RWPE2 (cell line): ENCODE data around the gene GPX3.

Source experiments
- ATAC-seq: fragments of 200-7000 bp; cut with Tn5 transposase; 3 replicates; pipeline ENCODE4 v1.9.1; 2021; ENCODE audit warnings: low read depth
- DNase-seq: peaks from one replicate; pipeline ENCODE4 v3.0.0-alpha.2; 2020; ENCODE audit warnings: low spot score
- H3K27ac ChIP-seq: fragments of 450-650 bp; 2 replicates; pipeline ENCODE4 v1.5.1; 2017; ENCODE audit warnings: mild to moderate bottlenecking; ENCODE audit not compliant: poor library complexity, severe bottlenecking
- H3K27me3 ChIP-seq: fragments of 250-450 bp; sonication (Bioruptor Pico); 2 replicates; pipeline ENCODE4 v1.5.1; 2021; ENCODE audit warnings: mild to moderate bottlenecking, moderate library complexity; ENCODE audit not compliant: insufficient read depth, poor library complexity, severe bottlenecking
- H3K36me3 ChIP-seq: fragments of 250-450 bp; sonication (Bioruptor Pico); 2 replicates; pipeline ENCODE4 v1.5.1; 2020; ENCODE audit warnings: low read depth, mild to moderate bottlenecking, moderate library complexity
- H3K4me1 ChIP-seq: fragments of 250-450 bp; sonication (Bioruptor Pico); 2 replicates; pipeline ENCODE4 v1.5.1; 2021; ENCODE audit warnings: mild to moderate bottlenecking, moderate library complexity; ENCODE audit not compliant: insufficient read depth, poor library complexity, severe bottlenecking
- H3K4me3 ChIP-seq: fragments of 250-450 bp; sonication (Bioruptor Pico); 2 replicates; pipeline ENCODE4 v1.5.1; 2021; ENCODE audit warnings: mild to moderate bottlenecking, moderate library complexity; ENCODE audit not compliant: severe bottlenecking
- H3K9me3 ChIP-seq: fragments of 250-450 bp; sonication (Bioruptor Pico); 2 replicates; pipeline ENCODE4 v1.5.1; 2021; ENCODE audit warnings: mild to moderate bottlenecking, moderate library complexity; ENCODE audit not compliant: severe bottlenecking
- CTCF ChIP-seq: fragments of 450-650 bp; IDR thresholded peaks from one replicate; pipeline ENCODE4 v1.5.1; 2017; ENCODE audit warnings: mild to moderate bottlenecking, moderate library complexity; ENCODE audit not compliant: poor library complexity, severe bottlenecking

GPX3 gene

GRCh38 chr5:151002681-151003502 is 17.5 kb upstream of the GPX3 start:
- TF ChIP-seq CTCF: no peak
- H3K4me1 ChIP-seq: no peaks in the 10 kb centered on the region
- H3K4me3 ChIP-seq: no peak overlapping the region
- H3K9me3 ChIP-seq: no peaks in the 10 kb centered on the region
- no peak overlapping the region for H3K27ac ChIP-seq
- no peaks in the 10 kb centered on the region for H3K36me3 ChIP-seq
- H3K27me3 ChIP-seq: no peaks in the 10 kb centered on the region
- ATAC-seq: no peak
- DNase-seq: no peak

- no peaks in the 10 kb centered on the region for H3K27me3 ChIP-seq
- ATAC-seq (no peak), DNase-seq (no peak)
- no peak for TF ChIP-seq CTCF
- no peaks in the 10 kb centered on the region for H3K4me1 ChIP-seq
- no peaks in the 10 kb centered on the region for H3K9me3 ChIP-seq
- H3K36me3 ChIP-seq: no peaks in the 10 kb centered on the region
- no peak overlapping the region for H3K27ac ChIP-seq
- H3K4me3 ChIP-seq: no peak overlapping the region
Observed at GRCh38 chr5:151003503-151003860, 16.9 kb upstream of the GPX3 start.

GRCh38 chr5:151004499-151004898 is 15.9 kb upstream of the GPX3 start:
- no peak for ATAC-seq
- Histone ChIP-seq H3K4me1 (no peaks in the 10 kb centered on the region), H3K27ac (no peak overlapping the region)

GRCh38 chr5:151005187-151005949 is 15.0 kb upstream of the GPX3 start:
- Histone ChIP-seq H3K27ac (no peak overlapping the region), H3K36me3 (no peaks in the 10 kb centered on the region), H3K9me3 (no peaks in the 10 kb centered on the region), H3K27me3 (no peaks in the 10 kb centered on the region), H3K4me1 (no peaks in the 10 kb centered on the region), H3K4me3 (no peak overlapping the region)
- ATAC-seq (no peak), DNase-seq (no peak)
- TF ChIP-seq CTCF: no peak

More at GRCh38 chr5:151004499-151004898, 15.9 kb upstream of the GPX3 start:
- DNase-seq: no peak
- H3K36me3 ChIP-seq: no peaks in the 10 kb centered on the region
- no peaks in the 10 kb centered on the region for H3K9me3 ChIP-seq
- no peak for TF ChIP-seq CTCF
- H3K27me3 ChIP-seq: no peaks in the 10 kb centered on the region
- no peak overlapping the region for H3K4me3 ChIP-seq
